ENCODE measurements around the gene EPOP. TPM values are rescaled to one million over a fixed set of nuclear protein-coding genes. Genes with fewer than 3 reads are reported as not detected.

The EPOP gene
- total and polyA plus RNA-seq, 2 of the 13 experiments (the other 11 are each of a cell fraction or from before 2014, with no cell fraction given): 14.7 to 37.8 TPM

DNA sequence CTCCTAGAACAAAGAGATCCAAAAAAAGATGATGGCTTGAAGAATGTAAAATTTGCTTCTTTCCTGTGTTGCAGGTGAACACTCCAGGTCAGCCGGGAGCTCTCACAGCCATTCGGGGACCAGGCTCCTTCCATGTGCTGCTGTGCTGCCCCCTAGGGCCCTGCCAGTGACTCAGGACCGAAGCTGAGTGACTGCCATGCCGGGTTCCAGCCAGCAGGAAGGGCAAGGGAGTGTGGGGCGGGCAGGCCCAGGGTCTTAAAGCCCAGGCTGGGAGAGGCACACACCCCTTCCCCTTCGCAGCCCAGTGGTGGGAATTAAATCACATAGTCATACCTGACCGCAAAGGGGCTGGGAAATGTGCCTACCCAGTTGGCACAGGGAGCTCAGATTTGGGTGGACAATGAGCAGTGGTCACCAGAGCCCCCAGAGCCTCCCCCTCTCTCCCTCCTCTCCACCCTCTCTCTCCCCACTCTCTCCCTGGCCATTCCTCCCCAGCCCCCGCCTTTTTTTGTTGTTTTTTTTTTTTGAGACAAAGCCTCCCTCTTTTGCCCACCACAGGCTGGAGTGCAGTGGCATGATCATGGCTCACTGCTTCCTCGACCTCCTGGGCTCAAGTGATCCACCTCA is 11.5 kb downstream of the EPOP start (continued):
- TF ChIP-seq ZEB1 (IDR thresholded peaks at IDR 0.05; ENCODE audit: insufficient replicate concordance, low read depth) (no peak), MXI1 (IDR thresholded peaks at IDR 0.05; ENCODE audit: borderline replicate concordance, low read depth, low read length) (peak; percentile 76; the same call in 1 of the 3 replicates), ZNF44 (CRISPR knock-in tag; IDR thresholded peaks at IDR 0.05) (peak; percentile 84; the same call in 1 of the 2 replicates), ZNF431 (CRISPR knock-in tag; IDR thresholded peaks at IDR 0.05; ENCODE audit: borderline replicate concordance, low read depth) (no peak), STAT5B (CRISPR knock-in tag; IDR thresholded peaks at IDR 0.05) (no peak), U2AF1 (optimal IDR thresholded peaks at IDR 0.05; ENCODE audit: low read depth, low read length) (no peak), ZNF296 (CRISPR knock-in tag; conservative IDR thresholded peaks at IDR 0.05) (no peak), PHB2 (IDR thresholded peaks at IDR 0.05; ENCODE audit: partially characterized antibody) (no peak), TAF1 (CRISPR knock-in tag; IDR thresholded peaks at IDR 0.05) (no peak), PCBP1 (IDR thresholded peaks at IDR 0.05; ENCODE audit: borderline replicate concordance, low read depth, low read length) (peak; percentile 71; the same call in 1 of the 2 replicates), ZNF850 (CRISPR knock-in tag; conservative IDR thresholded peaks at IDR 0.05) (no peak), ZBTB7A (CRISPR knock-in tag; IDR thresholded peaks at IDR 0.05) (peak; percentile 93), ZBTB42 (CRISPR knock-in tag; IDR thresholded peaks at IDR 0.05) (0 out of 2 replicates have a peak, but pooled peaks have one; percentile 44), CREB1 (IDR thresholded peaks at IDR 0.05) (no peak), CREB1 (CRISPR knock-in tag; IDR thresholded peaks at IDR 0.05) (no peak), DPF2 (CRISPR knock-in tag; IDR thresholded peaks at IDR 0.05; ENCODE audit: borderline replicate concordance, low read depth) (no peak; the same call in 1 of the 2 replicates), HOXA9 (CRISPR knock-in tag; IDR thresholded peaks at IDR 0.05; ENCODE audit: borderline replicate concordance) (no peak), MTA1 (CRISPR knock-in tag; IDR thresholded peaks at IDR 0.05; ENCODE audit: borderline replicate concordance) (peak; percentile 72; the same call in 1 of the 2 replicates), ADNP (CRISPR knock-in tag; IDR thresholded peaks at IDR 0.05) (peak; percentile 63; the same call in 1 of the 2 replicates), AHR (CRISPR knock-in tag; IDR thresholded peaks at IDR 0.05) (0 out of 2 replicates have a peak, but pooled peaks have one; percentile 22), ZNF570 (CRISPR knock-in tag; IDR thresholded peaks at IDR 0.05; ENCODE audit: borderline replicate concordance) (no peak)
- TF ChIP-seq, protein P1, sequence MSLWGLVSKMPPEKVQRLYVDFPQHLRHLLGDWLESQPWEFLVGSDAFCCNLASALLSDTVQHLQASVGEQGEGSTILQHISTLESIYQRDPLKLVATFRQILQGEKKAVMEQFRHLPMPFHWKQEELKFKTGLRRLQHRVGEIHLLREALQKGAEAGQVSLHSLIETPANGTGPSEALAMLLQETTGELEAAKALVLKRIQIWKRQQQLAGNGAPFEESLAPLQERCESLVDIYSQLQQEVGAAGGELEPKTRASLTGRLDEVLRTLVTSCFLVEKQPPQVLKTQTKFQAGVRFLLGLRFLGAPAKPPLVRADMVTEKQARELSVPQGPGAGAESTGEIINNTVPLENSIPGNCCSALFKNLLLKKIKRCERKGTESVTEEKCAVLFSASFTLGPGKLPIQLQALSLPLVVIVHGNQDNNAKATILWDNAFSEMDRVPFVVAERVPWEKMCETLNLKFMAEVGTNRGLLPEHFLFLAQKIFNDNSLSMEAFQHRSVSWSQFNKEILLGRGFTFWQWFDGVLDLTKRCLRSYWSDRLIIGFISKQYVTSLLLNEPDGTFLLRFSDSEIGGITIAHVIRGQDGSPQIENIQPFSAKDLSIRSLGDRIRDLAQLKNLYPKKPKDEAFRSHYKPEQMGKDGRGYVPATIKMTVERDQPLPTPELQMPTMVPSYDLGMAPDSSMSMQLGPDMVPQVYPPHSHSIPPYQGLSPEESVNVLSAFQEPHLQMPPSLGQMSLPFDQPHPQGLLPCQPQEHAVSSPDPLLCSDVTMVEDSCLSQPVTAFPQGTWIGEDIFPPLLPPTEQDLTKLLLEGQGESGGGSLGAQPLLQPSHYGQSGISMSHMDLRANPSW (CRISPR knock-in tag; IDR thresholded peaks at IDR 0.05; ENCODE audit: borderline replicate concordance): no peak
- TF ChIP-seq, protein P2, sequence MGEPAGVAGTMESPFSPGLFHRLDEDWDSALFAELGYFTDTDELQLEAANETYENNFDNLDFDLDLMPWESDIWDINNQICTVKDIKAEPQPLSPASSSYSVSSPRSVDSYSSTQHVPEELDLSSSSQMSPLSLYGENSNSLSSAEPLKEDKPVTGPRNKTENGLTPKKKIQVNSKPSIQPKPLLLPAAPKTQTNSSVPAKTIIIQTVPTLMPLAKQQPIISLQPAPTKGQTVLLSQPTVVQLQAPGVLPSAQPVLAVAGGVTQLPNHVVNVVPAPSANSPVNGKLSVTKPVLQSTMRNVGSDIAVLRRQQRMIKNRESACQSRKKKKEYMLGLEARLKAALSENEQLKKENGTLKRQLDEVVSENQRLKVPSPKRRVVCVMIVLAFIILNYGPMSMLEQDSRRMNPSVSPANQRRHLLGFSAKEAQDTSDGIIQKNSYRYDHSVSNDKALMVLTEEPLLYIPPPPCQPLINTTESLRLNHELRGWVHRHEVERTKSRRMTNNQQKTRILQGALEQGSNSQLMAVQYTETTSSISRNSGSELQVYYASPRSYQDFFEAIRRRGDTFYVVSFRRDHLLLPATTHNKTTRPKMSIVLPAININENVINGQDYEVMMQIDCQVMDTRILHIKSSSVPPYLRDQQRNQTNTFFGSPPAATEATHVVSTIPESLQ (CRISPR knock-in tag; conservative IDR thresholded peaks at IDR 0.05): no peak
- TF ChIP-seq, protein P3, sequence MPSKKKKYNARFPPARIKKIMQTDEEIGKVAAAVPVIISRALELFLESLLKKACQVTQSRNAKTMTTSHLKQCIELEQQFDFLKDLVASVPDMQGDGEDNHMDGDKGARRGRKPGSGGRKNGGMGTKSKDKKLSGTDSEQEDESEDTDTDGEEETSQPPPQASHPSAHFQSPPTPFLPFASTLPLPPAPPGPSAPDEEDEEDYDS (CRISPR knock-in tag; IDR thresholded peaks at IDR 0.05): peak; percentile 75
- TF ChIP-seq, protein P4, sequence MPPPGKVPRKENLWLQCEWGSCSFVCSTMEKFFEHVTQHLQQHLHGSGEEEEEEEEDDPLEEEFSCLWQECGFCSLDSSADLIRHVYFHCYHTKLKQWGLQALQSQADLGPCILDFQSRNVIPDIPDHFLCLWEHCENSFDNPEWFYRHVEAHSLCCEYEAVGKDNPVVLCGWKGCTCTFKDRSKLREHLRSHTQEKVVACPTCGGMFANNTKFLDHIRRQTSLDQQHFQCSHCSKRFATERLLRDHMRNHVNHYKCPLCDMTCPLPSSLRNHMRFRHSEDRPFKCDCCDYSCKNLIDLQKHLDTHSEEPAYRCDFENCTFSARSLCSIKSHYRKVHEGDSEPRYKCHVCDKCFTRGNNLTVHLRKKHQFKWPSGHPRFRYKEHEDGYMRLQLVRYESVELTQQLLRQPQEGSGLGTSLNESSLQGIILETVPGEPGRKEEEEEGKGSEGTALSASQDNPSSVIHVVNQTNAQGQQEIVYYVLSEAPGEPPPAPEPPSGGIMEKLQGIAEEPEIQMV (CRISPR knock-in tag; IDR thresholded peaks at IDR 0.05; ENCODE audit: low read depth): no peak
